ENCODE data around the gene MAST4.

The MAST4 gene

DNA sequence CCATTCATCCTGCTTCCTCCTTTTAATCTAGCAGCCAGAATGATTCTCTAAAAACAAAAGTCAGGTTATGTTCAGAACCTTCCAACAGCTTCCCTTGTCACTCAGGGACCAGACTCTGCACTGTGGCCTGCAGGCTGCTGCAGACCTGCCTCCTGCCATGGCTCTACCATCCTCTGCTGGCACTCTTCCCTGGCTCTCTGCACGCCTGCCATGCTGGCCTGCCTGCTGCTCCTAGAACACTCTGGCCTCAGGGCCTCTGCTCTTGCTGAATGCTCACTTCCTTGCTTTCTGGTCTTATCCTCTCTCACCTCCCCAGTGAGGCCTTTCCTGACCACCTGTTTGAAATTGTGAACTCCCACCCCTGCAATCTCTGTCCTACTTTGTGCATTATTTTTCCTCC lies 451.0 kb downstream of the MAST4 start:
- no peak for DNase-seq (ENCODE audit: low read depth)

DNA sequence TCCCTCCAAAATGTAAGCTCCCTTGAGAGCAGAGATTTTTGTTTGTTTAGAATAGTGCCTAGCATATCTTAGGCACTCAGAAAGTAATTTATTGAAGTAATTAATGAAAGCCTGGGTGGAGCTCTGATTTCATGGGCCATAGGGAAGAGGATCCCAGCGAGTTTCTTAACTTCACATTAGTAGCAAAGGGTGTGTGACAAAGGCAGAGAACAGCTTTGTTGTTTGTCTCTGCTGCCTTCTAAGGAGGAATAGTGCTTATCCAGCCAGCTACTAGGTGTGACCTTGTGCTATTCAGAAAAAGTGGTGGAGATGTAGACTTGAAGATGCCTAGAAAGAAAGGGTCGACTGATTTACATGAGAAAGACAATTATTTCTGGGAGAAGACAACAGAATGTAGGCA lies 451.4 kb downstream of the MAST4 start:
- DNase-seq (ENCODE audit: low read depth): no peak

DNA sequence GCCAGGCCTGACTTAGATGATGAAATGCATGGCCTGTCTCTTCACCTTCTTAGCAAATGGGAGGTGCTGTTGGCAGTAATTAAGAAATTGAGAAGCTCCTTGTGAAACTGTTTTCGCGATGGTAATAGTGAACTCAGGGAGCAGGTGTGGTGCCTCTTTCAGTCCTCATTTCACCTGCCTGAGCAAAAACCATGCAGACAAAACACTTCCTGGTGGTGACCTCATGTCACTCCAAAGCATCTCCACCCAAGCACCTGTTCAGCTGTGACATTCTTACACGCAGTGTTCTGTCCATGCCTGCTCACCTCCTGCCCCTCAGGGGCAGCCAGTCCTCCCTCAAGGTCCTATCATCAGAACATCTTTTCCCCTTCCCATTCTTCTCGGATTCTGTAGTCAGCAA lies 453.9 kb downstream of the MAST4 start:
- DNase-seq (ENCODE audit: low read depth): no peak

- no peak for DNase-seq (ENCODE audit: low read depth)
Measured at GRCh38 chr5:67050635-67051034, 454.4 kb downstream of the MAST4 start.

DNA sequence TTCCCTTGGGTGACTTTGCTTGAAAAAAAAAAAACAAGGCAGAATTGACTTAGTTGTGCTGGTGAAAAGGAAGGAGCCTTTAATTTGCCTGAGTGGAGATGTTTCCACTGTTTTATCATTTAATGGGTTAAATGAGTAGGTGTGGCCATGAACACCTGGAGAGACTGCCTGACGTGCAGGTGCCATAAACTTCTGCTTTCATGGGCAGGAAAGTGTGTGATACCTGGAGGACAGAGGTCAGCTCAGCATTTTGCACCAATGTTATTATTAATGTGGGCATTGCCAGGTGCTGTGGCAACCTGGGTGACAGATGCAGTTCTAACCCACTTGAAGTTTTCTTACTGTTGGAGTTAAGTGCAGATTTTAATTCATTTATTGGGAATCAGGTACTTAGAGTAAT lies 455.0 kb downstream of the MAST4 start:
- no peak for DNase-seq (ENCODE audit: low read depth)

- no peak for DNase-seq (ENCODE audit: low read depth)
Measured at GRCh38 chr5:67052034-67052433, 455.8 kb downstream of the MAST4 start.

GRCh38 chr5:67053229-67053628 lies 457.0 kb downstream of the MAST4 start:
- no peak for DNase-seq (ENCODE audit: low read depth)

- no peak for DNase-seq (ENCODE audit: low read depth)
Measured at GRCh38 chr5:67058998-67059743, 463.0 kb downstream of the MAST4 start.

- no peak for DNase-seq (ENCODE audit: low read depth)
Measured at GRCh38 chr5:67059744-67060490, 463.7 kb downstream of the MAST4 start.

GRCh38 chr5:67061511-67061910 lies 465.3 kb downstream of the MAST4 start:
- DNase-seq (ENCODE audit: low read depth): no peak

DNA sequence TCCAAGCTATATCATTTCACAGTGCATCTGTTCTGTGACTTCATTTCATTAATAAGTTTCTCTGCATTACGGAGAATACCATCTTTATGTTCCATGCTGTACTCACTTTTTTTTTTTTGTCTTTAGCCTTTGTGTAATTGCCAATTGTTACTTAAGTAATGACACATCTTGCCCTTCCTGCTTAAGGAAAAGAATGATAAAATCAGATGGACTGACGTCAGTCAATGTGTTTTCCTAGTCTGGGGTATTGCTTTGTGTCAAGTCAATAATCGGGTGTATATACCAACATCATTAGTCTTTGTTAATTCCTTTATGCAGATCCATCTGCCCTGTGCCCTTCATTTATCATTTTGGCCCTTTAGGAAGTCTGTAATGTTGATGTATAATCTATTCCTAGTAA lies 466.9 kb downstream of the MAST4 start:
- DNase-seq (ENCODE audit: low read depth): no peak

DNA sequence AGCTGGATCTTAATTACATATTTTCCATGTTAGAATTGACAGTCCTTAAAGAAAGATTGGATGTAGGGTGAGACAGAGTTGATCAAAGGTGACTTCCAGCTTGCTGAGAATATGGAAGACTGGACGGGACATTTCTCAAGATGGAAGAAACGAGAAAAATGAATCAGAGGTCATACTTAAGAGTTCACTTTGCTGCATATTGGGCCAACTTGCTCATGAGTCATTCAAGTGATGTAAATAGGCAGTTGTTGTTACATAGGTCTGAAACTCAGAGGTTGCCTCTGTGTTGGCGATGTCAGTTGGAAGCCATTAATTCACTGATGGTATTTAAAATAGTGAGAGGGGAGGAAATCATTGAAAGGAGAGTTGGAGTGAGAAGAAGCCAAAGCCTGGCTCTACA lies 467.6 kb downstream of the MAST4 start:
- DNase-seq (ENCODE audit: low read depth): no peak

DNA sequence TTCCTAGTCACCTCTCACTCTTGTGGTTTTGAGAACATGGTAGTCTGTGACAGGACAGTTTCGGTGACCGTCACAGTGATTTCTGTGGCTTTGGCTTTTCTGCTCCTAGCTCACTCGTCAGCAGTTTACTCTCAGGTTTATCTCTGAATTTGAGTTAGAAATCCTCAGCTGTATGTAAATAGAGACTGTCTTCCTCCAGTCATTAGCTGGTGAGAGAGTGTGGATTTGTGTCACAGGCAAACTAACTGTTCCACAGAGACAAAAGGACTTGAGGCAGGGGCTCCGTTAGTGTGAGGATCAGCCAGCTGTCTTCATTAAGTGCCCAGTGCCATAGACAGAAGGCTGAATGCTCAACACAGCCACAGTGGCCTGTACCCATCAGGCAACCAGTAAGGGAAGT lies 469.0 kb downstream of the MAST4 start:
- no peak for DNase-seq (ENCODE audit: low read depth)

GRCh38 chr5:67065696-67066095 lies 469.5 kb downstream of the MAST4 start:
- no peak for DNase-seq (ENCODE audit: low read depth)

DNA sequence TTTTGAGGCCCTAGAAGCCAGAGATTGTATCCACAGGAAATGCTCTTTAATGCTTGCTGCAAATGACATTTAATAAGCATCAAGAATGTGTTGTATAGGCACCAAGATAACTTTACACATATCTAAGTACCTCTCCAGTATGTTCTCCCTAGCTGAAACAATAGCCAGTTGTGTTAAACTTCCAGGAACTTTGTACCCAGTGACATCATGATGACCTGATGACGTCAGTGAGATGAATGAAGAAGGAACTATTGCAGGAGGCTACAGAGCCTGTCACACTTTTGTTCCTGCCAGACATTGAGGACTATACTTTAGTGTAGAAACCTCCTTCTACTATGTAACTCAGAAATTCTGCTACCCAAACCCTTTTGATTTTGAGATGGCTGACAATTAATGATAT lies 470.6 kb downstream of the MAST4 start:
- no peak for DNase-seq (ENCODE audit: low read depth)

- DNase-seq (ENCODE audit: low read depth): no peak
Measured at GRCh38 chr5:67073045-67073680, 477.0 kb downstream of the MAST4 start.

GRCh38 chr5:67077296-67077695 lies 481.1 kb downstream of the MAST4 start:
- no peak for DNase-seq (ENCODE audit: low read depth)

- DNase-seq (ENCODE audit: low read depth): no peak
Measured at GRCh38 chr5:67081261-67081660, 485.1 kb downstream of the MAST4 start.

GRCh38 chr5:67082941-67083340 lies 486.7 kb downstream of the MAST4 start:
- DNase-seq (ENCODE audit: low read depth): no peak

GRCh38 chr5:67085616-67086015 lies 489.4 kb downstream of the MAST4 start:
- DNase-seq (ENCODE audit: low read depth): no peak

DNA sequence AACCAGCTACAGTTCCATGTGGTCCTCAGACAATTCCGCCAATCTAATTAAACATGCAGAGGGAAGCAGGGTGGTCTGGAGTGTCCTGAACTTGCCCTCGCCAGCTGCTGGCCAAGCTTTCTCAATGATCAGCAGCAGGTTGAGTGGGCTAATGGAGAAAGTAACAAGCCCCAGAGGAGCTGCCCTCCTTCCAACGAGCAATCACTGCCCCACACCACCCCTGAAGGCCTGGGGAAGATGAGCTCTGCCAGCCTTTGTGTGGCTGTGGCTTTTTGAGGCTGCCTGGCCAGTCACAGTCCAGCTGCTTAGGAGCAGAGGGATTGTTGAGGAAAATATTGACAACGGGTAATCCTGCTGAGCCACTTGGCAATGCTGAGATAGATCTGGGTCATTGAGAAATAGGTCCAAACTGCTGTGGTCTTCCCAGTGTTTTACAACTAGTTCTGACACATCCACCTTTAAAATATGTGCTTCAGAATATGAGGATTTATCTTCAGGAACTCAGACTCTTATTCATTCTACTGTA lies 493.1 kb downstream of the MAST4 start:
- DNase-seq (ENCODE audit: low read depth): no peak

DNA sequence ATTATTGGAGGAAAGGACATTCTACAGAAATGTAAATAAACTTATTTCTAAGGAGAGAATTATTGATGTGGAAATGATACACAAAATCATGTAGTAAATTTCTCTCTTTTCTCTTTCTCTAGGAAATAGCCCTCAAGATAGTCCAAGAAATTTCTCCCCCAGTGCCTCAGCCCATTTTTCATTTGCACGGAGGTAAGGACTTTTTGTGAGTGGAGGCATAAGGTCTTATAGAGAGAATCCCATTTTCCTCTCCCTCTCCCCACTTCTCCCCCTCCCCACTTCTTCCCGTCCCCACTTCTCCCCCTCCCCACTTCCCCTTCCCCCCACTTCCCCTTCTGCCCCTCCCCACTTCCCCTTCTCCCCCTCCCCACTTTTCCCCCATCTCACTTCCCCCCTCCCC lies 493.8 kb downstream of the MAST4 start:
- no peak for DNase-seq (ENCODE audit: low read depth)

GRCh38 chr5:67090593-67090992 lies 494.4 kb downstream of the MAST4 start:
- DNase-seq (ENCODE audit: low read depth): no peak
